Hepatocyte (in vitro differentiated cells): Measurements from ENCODE around the gene MPC2. TPM values are rescaled to one million over a fixed set of nuclear protein-coding genes. Genes with fewer than 3 reads are reported as not detected.

Experiments
- DNase-seq: peaks from one replicate; pipeline ENCODE4 v3.0.0-alpha.2; 2016; ENCODE audit warnings: low spot score
- H2AFZ ChIP-seq: fragments of 200-600 bp; sonication (generic); 2 replicates; pipeline ENCODE4 v1.6.0; 2016; ENCODE audit warnings: antibody characterized with exemption, mild to moderate bottlenecking
- H3K27ac ChIP-seq: fragments of 200-600 bp; sonication (generic); 2 replicates; pipeline ENCODE4 v1.5.1; 2016; ENCODE audit warnings: mild to moderate bottlenecking
- H3K27me3 ChIP-seq: fragments of 200-600 bp; sonication (generic); 2 replicates; pipeline ENCODE4 v1.6.1; 2016
- H3K36me3 ChIP-seq: fragments of 200-600 bp; sonication (generic); replicated peaks from 2 replicates; pipeline ENCODE4 v1.5.1; 2016; ENCODE audit warnings: low read depth; ENCODE audit not compliant: insufficient read depth
- H3K4me1 ChIP-seq: fragments of 200-600 bp; sonication (generic); 2 replicates; pipeline ENCODE4 v1.5.1; 2016; ENCODE audit warnings: mild to moderate bottlenecking, moderate library complexity; ENCODE audit not compliant: insufficient read depth
- H3K4me2 ChIP-seq: fragments of 200-600 bp; sonication (generic); 2 replicates; pipeline ENCODE4 v1.6.0; 2016
- H3K4me3 ChIP-seq: fragments of 200-600 bp; sonication (generic); 2 replicates; pipeline ENCODE4 v1.5.1; 2016; ENCODE audit warnings: mild to moderate bottlenecking
- H3K79me2 ChIP-seq: fragments of 200-600 bp; sonication (generic); 2 replicates; pipeline ENCODE4 v1.6.0; 2017; ENCODE audit warnings: mild to moderate bottlenecking
- H3K9me2 ChIP-seq: fragments of 200-600 bp; sonication (generic); replicated peaks from 2 replicates; pipeline ENCODE4 v1.6.0; 2017; ENCODE audit warnings: mild to moderate bottlenecking; ENCODE audit not compliant: insufficient read depth
- H3K9me3 ChIP-seq: fragments of 200-600 bp; sonication (generic); 2 replicates; pipeline ENCODE4 v1.5.1; 2016; ENCODE audit warnings: low read depth, mild to moderate bottlenecking
- H4K20me1 ChIP-seq: fragments of 200-600 bp; sonication (generic); 2 replicates; pipeline ENCODE4 v1.6.0; 2016; ENCODE audit warnings: mild to moderate bottlenecking; ENCODE audit not compliant: insufficient read depth, poor library complexity, severe bottlenecking
- EZH2 ChIP-seq: fragments of 200-600 bp; sonication (generic); IDR thresholded peaks from 2 replicates; pipeline ENCODE4 v1.6.1; 2016; ENCODE audit warnings: antibody characterized with exemption, mild to moderate bottlenecking, borderline replicate concordance
- EZH2phosphoT487 ChIP-seq: fragments of 200-600 bp; sonication (generic); IDR thresholded peaks from one replicate; pipeline ENCODE4 v1.6.1; 2018; ENCODE audit warnings: antibody characterized with exemption, mild to moderate bottlenecking, low read depth, moderate library complexity; ENCODE audit not compliant: unreplicated experiment, severe bottlenecking
- WGBS: methylation state at CpG from one replicate; pipeline ENCODE4 v1.1.6; 2016; ENCODE audit warnings: low lambda C conversion rate; ENCODE audit errors: missing lambda C conversion rate; 5-methylcytosine and 5-hydroxymethylcytosine counted together
- polyA plus RNA-seq: library from polyadenylated mRNA; unstranded; fragments of >200 nt; fragmentation: Nextera tagmentation; extraction: Ambion mirVana; gene quantifications from 2 replicates; pipeline ENCODE4 v1.2.1, GENCODE V29; 2016
- total RNA-seq: library from RNA; depleted of rRNA; stranded (reverse); fragments of >200 nt; gene quantifications from 2 replicates; pipeline ENCODE4 v1.2.3, GENCODE V29; 2014
- TF ChIP-seq, protein P1 (sequence below): fragments of 200-600 bp; sonication (generic); IDR thresholded peaks from 2 replicates; pipeline ENCODE4 v1.5.1; 2016; ENCODE audit warnings: antibody characterized with exemption, mild to moderate bottlenecking; ENCODE audit not compliant: poor library complexity

MPC2 gene
- total and polyA plus RNA-seq, 2 experiments from 2014 or later = 137 to 215 TPM

DNA sequence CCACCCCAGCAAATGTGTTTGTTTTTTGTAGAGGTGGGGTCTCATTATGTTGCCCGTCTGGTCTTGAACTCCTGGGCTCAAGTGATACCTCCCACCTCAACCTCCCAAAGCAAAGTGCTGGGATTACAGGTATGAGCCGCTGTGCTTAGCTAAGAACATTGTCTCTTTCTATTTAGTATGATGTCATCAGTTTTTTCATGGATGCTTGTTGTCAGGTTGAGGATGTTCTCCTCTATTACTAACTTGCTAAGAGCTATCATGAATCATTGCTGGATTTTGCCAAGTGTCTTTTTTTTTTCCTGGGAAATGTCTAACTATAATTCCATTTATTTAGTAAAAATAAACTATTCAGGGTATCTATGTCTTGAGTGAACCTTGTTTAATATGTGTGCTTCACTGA, 19.0 kb upstream of the MPC2 start:
- Histone ChIP-seq H3K4me2 (no peak overlapping the region), H3K79me2 (peaks cover 100% of the 10 kb centered on the region), H3K9me3 (no peaks in the 10 kb centered on the region), H2AFZ (no peak overlapping the region), H3K4me1 (peaks cover 4% of the 10 kb centered on the region), H3K36me3 (no peaks in the 10 kb centered on the region), H3K27me3 (no peaks in the 10 kb centered on the region), H4K20me1 (peaks cover 2% of the 10 kb centered on the region), H3K27ac (no peak overlapping the region), H3K9me2 (no peaks in the 10 kb centered on the region), H3K4me3 (no peak overlapping the region)
- no peak for DNase-seq
- TF ChIP-seq EZH2 (no peak), EZH2phosphoT487 (no peak)
- WGBS = 97% methylated on average over 2 of the region's 2 CpGs

- H3K36me3 ChIP-seq = no peaks in the 10 kb centered on the region
- H3K4me2 ChIP-seq = no peak overlapping the region
- no peak for TF ChIP-seq EZH2phosphoT487
- no peak for TF ChIP-seq EZH2
- TF ChIP-seq, protein P1, sequence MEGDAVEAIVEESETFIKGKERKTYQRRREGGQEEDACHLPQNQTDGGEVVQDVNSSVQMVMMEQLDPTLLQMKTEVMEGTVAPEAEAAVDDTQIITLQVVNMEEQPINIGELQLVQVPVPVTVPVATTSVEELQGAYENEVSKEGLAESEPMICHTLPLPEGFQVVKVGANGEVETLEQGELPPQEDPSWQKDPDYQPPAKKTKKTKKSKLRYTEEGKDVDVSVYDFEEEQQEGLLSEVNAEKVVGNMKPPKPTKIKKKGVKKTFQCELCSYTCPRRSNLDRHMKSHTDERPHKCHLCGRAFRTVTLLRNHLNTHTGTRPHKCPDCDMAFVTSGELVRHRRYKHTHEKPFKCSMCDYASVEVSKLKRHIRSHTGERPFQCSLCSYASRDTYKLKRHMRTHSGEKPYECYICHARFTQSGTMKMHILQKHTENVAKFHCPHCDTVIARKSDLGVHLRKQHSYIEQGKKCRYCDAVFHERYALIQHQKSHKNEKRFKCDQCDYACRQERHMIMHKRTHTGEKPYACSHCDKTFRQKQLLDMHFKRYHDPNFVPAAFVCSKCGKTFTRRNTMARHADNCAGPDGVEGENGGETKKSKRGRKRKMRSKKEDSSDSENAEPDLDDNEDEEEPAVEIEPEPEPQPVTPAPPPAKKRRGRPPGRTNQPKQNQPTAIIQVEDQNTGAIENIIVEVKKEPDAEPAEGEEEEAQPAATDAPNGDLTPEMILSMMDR = no peak
These were observed 13.7 kb upstream of the MPC2 start for GRCh38 chr1:167950569-167950968.

GRCh38 chr1:167949785-167950184, 12.9 kb upstream of the MPC2 start:
- Histone ChIP-seq H3K4me1 (peaks cover 16% of the 10 kb centered on the region), H4K20me1 (peaks cover 32% of the 10 kb centered on the region), H3K79me2 (peaks cover 100% of the 10 kb centered on the region), H3K36me3 (no peaks in the 10 kb centered on the region), H3K27ac (peak overlapping the region; percentile 0), H3K27me3 (no peaks in the 10 kb centered on the region), H3K9me2 (no peaks in the 10 kb centered on the region), H2AFZ (no peak overlapping the region), H3K9me3 (no peaks in the 10 kb centered on the region), H3K4me3 (no peak overlapping the region), H3K4me2 (no peak overlapping the region)
- 52% methylated on average over 3 of the region's 3 CpGs for WGBS
- DNase-seq = no peak
- TF ChIP-seq EZH2phosphoT487 (no peak), EZH2 (no peak)
- TF ChIP-seq, protein P1 = no peak

More at GRCh38 chr1:167950569-167950968, 13.7 kb upstream of the MPC2 start:
- H3K27me3 ChIP-seq = no peaks in the 10 kb centered on the region
- no peak for DNase-seq
- no peak overlapping the region for H3K27ac ChIP-seq
- H3K9me3 ChIP-seq = no peaks in the 10 kb centered on the region
- H3K4me1 ChIP-seq = peaks cover 16% of the 10 kb centered on the region
- 79% methylated on average over 1 of the region's 1 CpG for WGBS
- no peaks in the 10 kb centered on the region for H3K9me2 ChIP-seq
- no peak overlapping the region for H2AFZ ChIP-seq
- no peak overlapping the region for H3K4me3 ChIP-seq
- peaks cover 100% of the 10 kb centered on the region for H3K79me2 ChIP-seq
- H4K20me1 ChIP-seq = peaks cover 32% of the 10 kb centered on the region

- no peak for TF ChIP-seq EZH2
- TF ChIP-seq EZH2phosphoT487 = no peak
- TF ChIP-seq, protein P1 = no peak
- DNase-seq = no peak
- Histone ChIP-seq H4K20me1 (peaks cover 37% of the 10 kb centered on the region), H3K4me2 (peak overlapping the region; percentile 40), H3K36me3 (no peaks in the 10 kb centered on the region), H3K9me3 (no peaks in the 10 kb centered on the region), H3K9me2 (no peaks in the 10 kb centered on the region), H2AFZ (no peak overlapping the region), H3K27ac (peak overlapping the region; percentile 28), H3K4me3 (no peak overlapping the region), H3K79me2 (peaks cover 100% of the 10 kb centered on the region), H3K4me1 (peaks cover 16% of the 10 kb centered on the region), H3K27me3 (no peaks in the 10 kb centered on the region)
- 93% methylated on average over 2 of the region's 2 CpGs for WGBS
These were observed 10.9 kb upstream of the MPC2 start for GRCh38 chr1:167947733-167948132.
